HepG2 (cell line): ENCODE results near the gene PTCD1. TPM values are rescaled to one million over a fixed set of nuclear protein-coding genes. Genes with fewer than 3 reads are reported as not detected.

Source experiments
- ATAC-seq: fragments of 200-7000 bp; cut with Tn5 transposase; 3 replicates; pipeline ENCODE4 v1.9.1; 2020; ENCODE audit warnings: mild to moderate bottlenecking, moderate library complexity
- BruUV-seq: library from RNA; stranded (reverse); fragments of 400-500 nt; replicated peaks from 2 replicates; lab custom pipeline; 2021; lab: Mats Ljungman, UMichigan
- CTCF ChIA-PET: fragments of 300-600 bp; formaldehyde crosslinking; extraction: SDS; loops from one replicate; lab custom pipeline; 2021; ENCODE audit warnings: low total read pairs, inconsistent platforms, low intra/inter-chr PET ratio; lab: Yijun Ruan, JAX
- POLR2A ChIA-PET: fragments of 350-600 bp; sonication (Branson Sonifier 250); formaldehyde crosslinking; loops from one replicate; lab custom pipeline; 2020; ENCODE audit warnings: antibody characterized with exemption, inconsistent platforms; lab: Yijun Ruan, JAX
- DNase-seq: peaks from one replicate; pipeline ENCODE4 v3.0.0-alpha.2; 2015; ENCODE audit warnings: low spot score
- FAIRE-seq: peaks from 3 replicates; lab custom pipeline; 2011; peaks lifted over from hg19 to GRCh38; lab: Jason Lieb, UNC
- H2AFZ ChIP-seq: one replicate; pipeline ENCODE4 v1.6.1; 2011; ENCODE audit warnings: low read length, inconsistent platforms
- H3K27ac ChIP-seq: fragments of 300-600 bp; 3 replicates; pipeline ENCODE4 v1.8.0; 2011; ENCODE audit warnings: mixed run types, mild to moderate bottlenecking, mixed read lengths, low read length, inconsistent platforms; ENCODE audit not compliant: insufficient read depth; ENCODE audit errors: extremely low read length
- H3K27me3 ChIP-seq, 2 experiments: fragments of 200-600 bp in 1 of 2; 2 replicates in 1 of 2; 3 replicates in 1 of 2; pipeline versions ENCODE4 v1.6.0 to v1.8.0; 2011; ENCODE audit warnings: low read length in 2 of 2, mild to moderate bottlenecking in 2 of 2, moderate library complexity in 2 of 2, inconsistent platforms in 1 of 2; ENCODE audit not compliant: insufficient read depth in 2 of 2, control insufficient read depth in 1 of 2
- H3K36me3 ChIP-seq, 2 experiments: fragments of 200-600 bp in 1 of 2; replicated peaks in 1 of 2; 2 replicates in 1 of 2; 3 replicates in 1 of 2; pipeline versions ENCODE4 v1.5.1 to v1.8.0; 2011; ENCODE audit warnings: low read length in 2 of 2, inconsistent platforms in 1 of 2; ENCODE audit not compliant: insufficient read depth in 2 of 2, control insufficient read depth in 1 of 2
- H3K4me1 ChIP-seq: 2 replicates; pipeline ENCODE4 v1.5.1; 2012; ENCODE audit warnings: low read length, inconsistent platforms; ENCODE audit not compliant: insufficient read depth
- H3K4me2 ChIP-seq: 2 replicates; pipeline ENCODE4 v1.6.0; 2011; ENCODE audit warnings: low read depth, low read length, inconsistent platforms
- H3K4me3 ChIP-seq, 3 experiments: fragments of 200-600 bp in 1 of 3; sonication (generic), shearing (Covaris generic) in 1 of 3; replicated peaks in 1 of 3; 2 replicates each; pipeline ENCODE4 v1.5.1; 2011 to 2016; ENCODE audit warnings: low read length in 3 of 3, inconsistent platforms in 2 of 3, low read depth in 2 of 3, mild to moderate bottlenecking in 2 of 3, control low read depth in 1 of 3, mixed read lengths in 1 of 3; ENCODE audit not compliant: insufficient read depth in 1 of 3
- H3K79me2 ChIP-seq: one replicate; pipeline ENCODE4 v1.6.1; 2011; ENCODE audit warnings: low read length, inconsistent platforms; ENCODE audit not compliant: insufficient read depth
- H3K9ac ChIP-seq: 2 replicates; pipeline ENCODE4 v1.6.0; 2011; ENCODE audit warnings: mild to moderate bottlenecking, low read depth, low read length, inconsistent platforms; ENCODE audit not compliant: insufficient read depth
- H3K9me3 ChIP-seq: 2 replicates; pipeline ENCODE4 v1.5.1; 2012; ENCODE audit warnings: mild to moderate bottlenecking, low read length
- H4K20me1 ChIP-seq: 2 replicates; pipeline ENCODE4 v1.6.0; 2011; ENCODE audit warnings: inconsistent platforms, mild to moderate bottlenecking, low read length, moderate library complexity; ENCODE audit not compliant: insufficient read depth
- AGO2 ChIP-seq: fragments of 200-400 bp; formaldehyde crosslinking; optimal IDR thresholded peaks from 2 replicates; pipeline ENCODE3; 2017; ENCODE audit warnings: mild to moderate bottlenecking, low read depth, low read length, moderate library complexity
- DPF2 ChIP-seq: sonication (generic); formaldehyde crosslinking; IDR thresholded peaks from 2 replicates; pipeline ENCODE4 v1.4.0; 2020; ENCODE audit warnings: mild to moderate bottlenecking, low read depth, missing genetic modification reagents, borderline replicate concordance
- MIER2 ChIP-seq: IDR thresholded peaks from 2 replicates; pipeline ENCODE4 v1.6.1; 2016; ENCODE audit warnings: missing biosample characterization, missing genetic modification reagents
- RBM22 ChIP-seq: fragments of 200-400 bp; formaldehyde crosslinking; optimal IDR thresholded peaks from 2 replicates; pipeline ENCODE3; 2017; ENCODE audit warnings: mild to moderate bottlenecking, low read length, moderate library complexity
- SP140L ChIP-seq: sonication (generic); formaldehyde crosslinking; IDR thresholded peaks from 2 replicates; pipeline ENCODE4 v1.4.0; 2020; ENCODE audit warnings: missing genetic modification reagents, borderline replicate concordance
- TFDP2 ChIP-seq: sonication (generic); formaldehyde crosslinking; IDR thresholded peaks from 2 replicates; pipeline ENCODE4 v1.4.0; 2020; ENCODE audit warnings: missing genetic modification reagents
- U2AF1 ChIP-seq: fragments of 200-400 bp; formaldehyde crosslinking; optimal IDR thresholded peaks from 2 replicates; pipeline ENCODE3; 2017; ENCODE audit warnings: mild to moderate bottlenecking, low read depth, low read length
- WGBS: methylation state at CpG from one replicate; pipeline ENCODE4 v1.1.6; 2017; ENCODE audit warnings: low lambda C conversion rate; 5-methylcytosine and 5-hydroxymethylcytosine counted together
- in situ Hi-C: cut with HindIII; loops from 2 replicates; pipeline ENCODE4 v1.10.0; 2017; ENCODE audit warnings: low pct_unique_long_range_greater_than_20kb; ENCODE audit not compliant: extremely low pct_ligation_motif_present
- intact Hi-C: fragments of 100-400 bp; cut with micrococcal nuclease; formaldehyde crosslinking; loops from one replicate; pipeline ENCODE4 v1.10.0; 2022; ENCODE audit not compliant: unreplicated experiment
- polyA plus RNA-seq, 8 experiments: library from polyadenylated mRNA; depleted of rRNA in 3 of 8; stranded (reverse) in 7 of 8; unstranded in 1 of 8; fragments of >200 nt; fragmentation: Illumina TruSeq in 4 of 8; extraction: Trizol in 4 of 8; gene quantifications; 2 replicates each; pipeline versions ENCODE4 v1.2.1 to v1.2.3, GENCODE V29; 2011 to 2016; ENCODE audit warnings: low read depth in 4 of 8, missing spikeins in 1 of 8, mixed read lengths in 1 of 8; ENCODE audit not compliant: insufficient read depth in 1 of 8
- total RNA-seq, 5 experiments: library from RNA; depleted of rRNA; stranded (reverse); fragments of >200 nt; fragmentation: Illumina TruSeq; extraction: Trizol; gene quantifications; 2 replicates each; pipeline ENCODE4 v1.2.3, GENCODE V29; 2016; ENCODE audit warnings: low read depth in 1 of 5
- TF ChIP-seq, protein P1 (sequence below): sonication (generic); formaldehyde crosslinking; IDR thresholded peaks from 2 replicates; pipeline ENCODE4 v1.8.1; 2023; ENCODE audit warnings: mild to moderate bottlenecking, missing genetic modification reagents
- TF ChIP-seq, protein P2 (sequence below): sonication (generic); formaldehyde crosslinking; IDR thresholded peaks from 2 replicates; pipeline ENCODE4 v1.4.0; 2020; ENCODE audit warnings: missing genetic modification reagents; ENCODE audit errors: not compliant biosample characterization

PTCD1 gene
- total and polyA plus RNA-seq, 2 of the 13 experiments (the other 11 are each of a cell fraction or from before 2014, with no cell fraction given), result 3.0 to 8.4 TPM

- TF ChIP-seq TFDP2 (CRISPR knock-in tag) (no peak), SP140L (CRISPR knock-in tag) (no peak), U2AF1 (no peak), MIER2 (CRISPR knock-in tag) (no peak), RBM22 (peak; percentile 74), AGO2 (peak; percentile 46)
- TF ChIP-seq, protein P1, sequence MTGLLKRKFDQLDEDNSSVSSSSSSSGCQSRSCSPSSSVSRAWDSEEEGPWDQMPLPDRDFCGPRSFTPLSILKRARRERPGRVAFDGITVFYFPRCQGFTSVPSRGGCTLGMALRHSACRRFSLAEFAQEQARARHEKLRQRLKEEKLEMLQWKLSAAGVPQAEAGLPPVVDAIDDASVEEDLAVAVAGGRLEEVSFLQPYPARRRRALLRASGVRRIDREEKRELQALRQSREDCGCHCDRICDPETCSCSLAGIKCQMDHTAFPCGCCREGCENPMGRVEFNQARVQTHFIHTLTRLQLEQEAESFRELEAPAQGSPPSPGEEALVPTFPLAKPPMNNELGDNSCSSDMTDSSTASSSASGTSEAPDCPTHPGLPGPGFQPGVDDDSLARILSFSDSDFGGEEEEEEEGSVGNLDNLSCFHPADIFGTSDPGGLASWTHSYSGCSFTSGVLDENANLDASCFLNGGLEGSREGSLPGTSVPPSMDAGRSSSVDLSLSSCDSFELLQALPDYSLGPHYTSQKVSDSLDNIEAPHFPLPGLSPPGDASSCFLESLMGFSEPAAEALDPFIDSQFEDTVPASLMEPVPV (CRISPR knock-in tag), result no peak
Measured at GRCh38 chr7:99395616-99396327, 42.8 kb downstream of the PTCD1 start (continued).

DNA sequence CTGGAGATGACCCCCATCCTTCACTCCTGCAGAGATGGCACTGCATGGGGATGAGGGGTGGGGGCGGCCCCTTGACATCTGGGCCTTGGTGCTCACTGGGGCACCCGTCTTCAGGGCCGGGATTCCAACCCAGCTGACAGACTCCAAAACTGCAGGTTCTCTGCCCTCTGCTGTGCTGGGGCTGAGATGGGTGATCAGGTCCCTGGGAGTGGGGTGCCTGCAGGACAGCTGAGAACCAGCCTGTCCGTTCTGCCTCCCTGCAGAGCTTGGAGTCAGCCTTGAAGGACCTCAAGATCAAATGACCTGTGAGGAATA, 44.5 kb downstream of the PTCD1 start:
- FAIRE-seq (no peak), ATAC-seq (no peak), DNase-seq (no peak)
- WGBS, result 100% methylated on average over 1 of the region's 4 CpGs
- Histone ChIP-seq H3K27me3 (no peaks in the 10 kb centered on the region), H3K4me1 (no peaks in the 10 kb centered on the region), H3K4me2 (no peak overlapping the region), H3K27ac (no peak overlapping the region), H3K9ac (no peak overlapping the region), H3K36me3 (peaks cover 24 to 78% of the 10 kb centered on the region in 2 experiments), H3K9me3 (no peaks in the 10 kb centered on the region), H4K20me1 (no peaks in the 10 kb centered on the region), H3K4me3 (no peak overlapping the region), H2AFZ (no peak overlapping the region), H3K79me2 (no peaks in the 10 kb centered on the region)
- CTCF ChIA-PET, result no interaction called here
- intact Hi-C loops (no loop called here), in situ Hi-C loops (no loop called here)
- BruUV-seq, result no TSS peak
- POLR2A ChIA-PET, result no interaction called here
- TF ChIP-seq DPF2 (CRISPR knock-in tag), result no peak
- TF ChIP-seq, protein P2, sequence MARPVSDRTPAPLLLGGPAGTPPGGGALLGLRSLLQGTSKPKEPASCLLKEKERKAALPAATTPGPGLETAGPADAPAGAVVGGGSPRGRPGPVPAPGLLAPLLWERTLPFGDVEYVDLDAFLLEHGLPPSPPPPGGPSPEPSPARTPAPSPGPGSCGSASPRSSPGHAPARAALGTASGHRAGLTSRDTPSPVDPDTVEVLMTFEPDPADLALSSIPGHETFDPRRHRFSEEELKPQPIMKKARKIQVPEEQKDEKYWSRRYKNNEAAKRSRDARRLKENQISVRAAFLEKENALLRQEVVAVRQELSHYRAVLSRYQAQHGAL, result no peak
- peak; percentile 23 for TF ChIP-seq AGO2
